Spinal cord (tissue), 10 donors: Measurements from ENCODE around the gene SEC22A. TPM values are rescaled to one million over a fixed set of nuclear protein-coding genes. Genes with fewer than 3 reads are reported as not detected.

Source experiments
- DNase-seq, 6 donors: peaks; one replicate each; pipeline versions ENCODE4 v3.0.0 to v3.0.0-alpha.2; 2013 to 2015; ENCODE audit warnings: low spot score in 6 of 6, low read depth in 4 of 6
- H3K27ac ChIP-seq: one replicate; pipeline ENCODE4 v1.5.1; 2013; ENCODE audit warnings: low read depth, low read length, control low read depth
- H3K27me3 ChIP-seq: one replicate; pipeline ENCODE4 v1.6.1; 2013; ENCODE audit warnings: low read length; ENCODE audit not compliant: control insufficient read depth, insufficient read depth
- H3K36me3 ChIP-seq: one replicate; pipeline ENCODE4 v1.6.1; 2013; ENCODE audit warnings: low read length; ENCODE audit not compliant: control insufficient read depth, insufficient read depth
- H3K4me1 ChIP-seq: one replicate; pipeline ENCODE4 v1.6.1; 2013; ENCODE audit warnings: low read length; ENCODE audit not compliant: control insufficient read depth, insufficient read depth
- H3K4me3 ChIP-seq: one replicate; pipeline ENCODE4 v1.5.1; 2013; ENCODE audit warnings: low read depth, low read length, control low read depth
- H3K9me3 ChIP-seq: one replicate; pipeline ENCODE4 v1.6.1; 2013; ENCODE audit warnings: low read length; ENCODE audit not compliant: control insufficient read depth, insufficient read depth
- WGBS: methylation state at CpG from one replicate; pipeline ENCODE4 v1.1.5; 2013; ENCODE audit warnings: missing lambda C conversion rate; ENCODE audit not compliant: insufficient coverage; 5-methylcytosine and 5-hydroxymethylcytosine counted together
- polyA plus RNA-seq, 2 donors: library from polyadenylated mRNA; unstranded; fragments of 120-200 nt; gene quantifications; one replicate each; pipeline ENCODE4 v1.2.1, GENCODE V29; 2013; ENCODE audit not compliant: insufficient read length in 2 of 2
- total RNA-seq, 2 donors: library from RNA; depleted of rRNA in 1 of 2; stranded (reverse); fragments of 120-200 nt in 1 of 2; fragments of >200 nt in 1 of 2; gene quantifications; one replicate each; pipeline versions ENCODE4 v1.2.3 to v1.2.4, GENCODE V29; 2013 to 2014
- donor health status: healthy.

Gene SEC22A
- total and polyA plus RNA-seq, 4 donors, result 17.3 to 60.6 (median 26.8) TPM

- Histone ChIP-seq H3K36me3 (no peaks in the 10 kb centered on the region), H3K4me3 (no peak overlapping the region), H3K4me1 (no peaks in the 10 kb centered on the region), H3K27ac (no peak overlapping the region), H3K27me3 (no peaks in the 10 kb centered on the region), H3K9me3 (no peaks in the 10 kb centered on the region)
- 100% methylated on average over 1 of the region's 2 CpGs for WGBS
- no peak for DNase-seq
These were observed 70.8 kb downstream of the SEC22A start for GRCh38 chr3:123272547-123272946.

GRCh38 chr3:123275691-123276090 is 73.9 kb downstream of the SEC22A start:
- peaks cover 7% of the 10 kb centered on the region for H3K36me3 ChIP-seq
- H3K4me3 ChIP-seq, result no peak overlapping the region
- DNase-seq, result no peak
- no CpG with 5 or more reads among the region's 3 CpGs for WGBS
- no peaks in the 10 kb centered on the region for H3K27me3 ChIP-seq
- no peaks in the 10 kb centered on the region for H3K9me3 ChIP-seq
- no peak overlapping the region for H3K27ac ChIP-seq
- H3K4me1 ChIP-seq, result no peaks in the 10 kb centered on the region

DNA sequence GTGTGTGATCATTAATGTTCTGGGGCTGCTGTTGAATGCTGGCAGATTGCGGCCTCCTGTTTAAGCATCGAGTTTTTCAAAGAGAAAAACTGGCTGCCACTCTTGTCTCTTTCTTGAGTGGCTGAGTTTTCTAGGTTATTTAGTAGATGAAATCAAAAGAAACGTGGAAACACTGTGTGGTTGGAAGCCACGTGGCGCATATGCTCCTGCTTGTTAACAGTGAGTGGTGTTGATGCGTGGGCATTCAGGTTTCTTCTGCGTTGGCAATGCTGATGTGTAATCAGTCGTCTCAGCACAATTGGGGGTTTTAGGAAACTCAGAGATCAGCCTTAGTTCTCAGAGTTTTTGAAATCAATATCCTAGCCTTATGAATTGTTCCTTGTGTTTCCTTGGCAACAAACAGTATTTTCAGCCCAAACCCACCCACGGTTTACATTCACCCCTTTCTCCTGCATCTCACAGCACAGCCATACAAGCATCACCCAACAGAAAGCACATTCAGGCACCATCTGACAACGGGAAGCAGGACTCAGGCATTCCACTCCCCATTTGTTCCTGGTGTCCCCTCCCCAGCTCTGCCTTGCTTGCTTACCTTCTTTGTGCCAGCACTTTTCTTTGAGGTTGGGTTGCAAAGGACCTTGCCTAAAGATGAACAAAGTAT is 74.7 kb downstream of the SEC22A start:
- Histone ChIP-seq H3K9me3 (no peaks in the 10 kb centered on the region), H3K4me3 (no peak overlapping the region), H3K36me3 (peaks cover 10% of the 10 kb centered on the region), H3K27ac (no peak overlapping the region), H3K27me3 (no peaks in the 10 kb centered on the region), H3K4me1 (no peaks in the 10 kb centered on the region)
- DNase-seq, result peak in 2 of 6 donors; percentile 9 to 41
- WGBS, result 66% methylated on average over 10 of the region's 10 CpGs

GRCh38 chr3:123277106-123277505 is 75.4 kb downstream of the SEC22A start:
- peaks cover 15% of the 10 kb centered on the region for H3K36me3 ChIP-seq
- H3K9me3 ChIP-seq, result no peaks in the 10 kb centered on the region
- no peak overlapping the region for H3K4me3 ChIP-seq
- peak in 2 of 6 donors; percentile 28 to 78 for DNase-seq
- H3K27me3 ChIP-seq, result no peaks in the 10 kb centered on the region
- H3K27ac ChIP-seq, result no peak overlapping the region
- 86% methylated on average over 5 of the region's 6 CpGs for WGBS
- no peaks in the 10 kb centered on the region for H3K4me1 ChIP-seq

DNA sequence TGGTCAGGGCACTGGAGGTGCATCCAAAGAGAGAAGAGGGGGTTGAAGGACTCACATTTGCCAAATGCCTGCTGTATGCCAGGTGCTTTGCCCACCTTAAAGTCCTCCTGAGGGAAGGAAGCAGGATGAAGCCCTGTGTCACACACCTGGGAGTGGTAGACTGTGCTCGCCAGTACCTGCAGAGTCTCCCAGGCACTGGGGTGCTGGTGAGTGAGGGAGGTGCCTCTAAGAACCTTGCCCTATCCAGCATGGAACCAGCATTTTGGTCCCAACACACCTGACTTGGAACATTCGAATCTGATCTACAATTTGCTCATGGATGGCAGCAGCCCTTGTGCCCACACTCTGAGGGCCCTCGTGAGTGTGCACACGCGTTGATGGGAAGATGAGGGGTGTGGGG is 76.7 kb downstream of the SEC22A start:
- peaks cover 26% of the 10 kb centered on the region for H3K36me3 ChIP-seq
- no peaks in the 10 kb centered on the region for H3K4me1 ChIP-seq
- no peak overlapping the region for H3K4me3 ChIP-seq
- 81% methylated on average over 5 of the region's 5 CpGs for WGBS
- no peaks in the 10 kb centered on the region for H3K27me3 ChIP-seq
- H3K9me3 ChIP-seq, result no peaks in the 10 kb centered on the region
- DNase-seq, result no peak
- H3K27ac ChIP-seq, result no peak overlapping the region

GRCh38 chr3:123279121-123279520 is 77.4 kb downstream of the SEC22A start:
- H3K27me3 ChIP-seq, result no peaks in the 10 kb centered on the region
- no peak overlapping the region for H3K4me3 ChIP-seq
- peaks cover 32% of the 10 kb centered on the region for H3K36me3 ChIP-seq
- WGBS, result 77% methylated on average over 5 of the region's 7 CpGs
- H3K9me3 ChIP-seq, result no peaks in the 10 kb centered on the region
- no peak overlapping the region for H3K27ac ChIP-seq
- DNase-seq, result no peak
- H3K4me1 ChIP-seq, result no peaks in the 10 kb centered on the region

DNA sequence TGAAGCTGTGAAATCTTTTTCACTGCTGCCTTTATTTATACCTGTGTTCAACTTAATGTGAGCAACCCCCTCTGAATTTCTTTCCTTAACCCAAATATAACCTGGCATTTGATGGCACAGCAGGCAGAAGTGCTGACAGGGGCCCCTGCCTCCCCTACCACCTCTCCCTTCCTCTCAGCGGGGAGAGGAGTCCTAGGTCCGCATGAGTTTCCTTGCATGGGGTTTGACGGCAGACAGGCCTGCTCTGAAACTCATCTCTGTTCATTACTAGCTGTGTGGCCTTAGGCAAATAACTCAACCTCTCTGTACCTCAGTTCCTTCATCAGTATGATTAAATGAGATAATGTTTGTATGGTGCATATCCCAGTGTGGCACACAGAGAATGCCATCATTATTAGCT is 79.7 kb downstream of the SEC22A start:
- H3K36me3 ChIP-seq, result peaks cover 54% of the 10 kb centered on the region
- no peaks in the 10 kb centered on the region for H3K4me1 ChIP-seq
- 83% methylated on average over 2 of the region's 3 CpGs for WGBS
- DNase-seq, result no peak
- H3K27ac ChIP-seq, result no peak overlapping the region
- no peaks in the 10 kb centered on the region for H3K9me3 ChIP-seq
- H3K4me3 ChIP-seq, result no peak overlapping the region
- H3K27me3 ChIP-seq, result no peaks in the 10 kb centered on the region

GRCh38 chr3:123281929-123282328 is 80.2 kb downstream of the SEC22A start:
- no peak overlapping the region for H3K4me3 ChIP-seq
- WGBS, result 98% methylated on average over 2 of the region's 2 CpGs
- H3K27ac ChIP-seq, result no peak overlapping the region
- H3K4me1 ChIP-seq, result no peaks in the 10 kb centered on the region
- peaks cover 57% of the 10 kb centered on the region for H3K36me3 ChIP-seq
- DNase-seq, result no peak
- no peaks in the 10 kb centered on the region for H3K9me3 ChIP-seq
- H3K27me3 ChIP-seq, result no peaks in the 10 kb centered on the region

GRCh38 chr3:123282461-123282860 is 80.7 kb downstream of the SEC22A start:
- peaks cover 60% of the 10 kb centered on the region for H3K36me3 ChIP-seq
- 80% methylated on average over 8 of the region's 8 CpGs for WGBS
- H3K9me3 ChIP-seq, result no peaks in the 10 kb centered on the region
- H3K4me1 ChIP-seq, result no peaks in the 10 kb centered on the region
- H3K27ac ChIP-seq, result no peak overlapping the region
- no peaks in the 10 kb centered on the region for H3K27me3 ChIP-seq
- no peak for DNase-seq
- H3K4me3 ChIP-seq, result no peak overlapping the region

GRCh38 chr3:123283074-123283473 is 81.3 kb downstream of the SEC22A start:
- Histone ChIP-seq H3K4me3 (no peak overlapping the region), H3K36me3 (peaks cover 60% of the 10 kb centered on the region), H3K9me3 (no peaks in the 10 kb centered on the region), H3K27me3 (no peaks in the 10 kb centered on the region), H3K27ac (no peak overlapping the region), H3K4me1 (no peaks in the 10 kb centered on the region)
- WGBS, result 83% methylated on average over 9 of the region's 9 CpGs
- no peak for DNase-seq
